Endothelial cell of umbilical vein (primary cell): ENCODE results near the gene MRPS27. TPM values are rescaled to one million over a fixed set of nuclear protein-coding genes. Genes with fewer than 3 reads are reported as not detected.

Experiments used
- BruUV-seq: library from RNA; stranded (reverse); fragments of 400-500 nt; replicated peaks from 2 replicates; lab custom pipeline; 2021; lab: Mats Ljungman, UMichigan
- CTCF ChIA-PET: fragments of 300-600, 350-600 bp; sonication (Branson Sonifier 250); formaldehyde crosslinking; loops from one replicate; lab custom pipeline; 2021; ENCODE audit warnings: antibody characterized with exemption, inconsistent platforms; lab: Charles Lee
- POLR2A ChIA-PET: fragments of 300-600, 350-600 bp; sonication (Branson Sonifier 250); formaldehyde crosslinking; loops from one replicate; lab custom pipeline; 2021; ENCODE audit warnings: antibody characterized with exemption, inconsistent platforms; lab: Charles Lee
- DNase-seq: peaks from one replicate; pipeline ENCODE4 v3.0.0-alpha.2; 2011; ENCODE audit warnings: low read depth, low spot score
- FAIRE-seq: peaks from 2 replicates; lab custom pipeline; 2011; peaks lifted over from hg19 to GRCh38; lab: Jason Lieb, UNC
- H2AFZ ChIP-seq: 2 replicates; pipeline ENCODE4 v1.6.0; 2012; ENCODE audit warnings: low read depth, low read length, control low read depth, inconsistent platforms
- H3K27ac ChIP-seq: 2 replicates; pipeline ENCODE4 v1.5.1; 2011; ENCODE audit warnings: low read depth, mild to moderate bottlenecking, control low read depth, low read length, moderate library complexity; ENCODE audit not compliant: insufficient read depth
- H3K27me3 ChIP-seq, 2 experiments: 2 replicates each; pipeline versions ENCODE4 v1.6.0 to v1.6.1; 2011; ENCODE audit warnings: low read length in 2 of 2, mixed read lengths in 1 of 2; ENCODE audit not compliant: control insufficient read depth in 2 of 2, insufficient read depth in 2 of 2
- H3K36me3 ChIP-seq, 2 experiments: 2 replicates in 1 of 2; 3 replicates in 1 of 2; pipeline ENCODE4 v1.5.1; 2011; ENCODE audit warnings: low read length in 2 of 2, mild to moderate bottlenecking in 1 of 2, moderate library complexity in 1 of 2; ENCODE audit not compliant: control insufficient read depth in 2 of 2, insufficient read depth in 2 of 2; ENCODE audit errors: extremely low read depth in 1 of 2
- H3K4me1 ChIP-seq: 3 replicates; pipeline ENCODE4 v1.5.1; 2011; ENCODE audit warnings: mild to moderate bottlenecking, low read length; ENCODE audit not compliant: control insufficient read depth, insufficient read depth; ENCODE audit errors: extremely low read depth
- H3K4me2 ChIP-seq: 2 replicates; pipeline ENCODE4 v1.6.1; 2011; ENCODE audit warnings: low read length, control low read depth, mixed read lengths; ENCODE audit not compliant: insufficient read depth
- H3K4me3 ChIP-seq, 3 experiments: fragments of 200-600 bp in 1 of 3; sonication (generic), shearing (Covaris generic) in 1 of 3; replicated peaks in 1 of 3; 2 replicates each; pipeline ENCODE4 v1.5.1; 2011 to 2016; ENCODE audit warnings: control low read depth in 3 of 3, low read length in 3 of 3, mild to moderate bottlenecking in 2 of 3, inconsistent platforms in 1 of 3, low read depth in 1 of 3, moderate library complexity in 1 of 3; ENCODE audit not compliant: insufficient read depth in 1 of 3
- H3K79me2 ChIP-seq: 2 replicates; pipeline ENCODE4 v1.6.0; 2012; ENCODE audit warnings: low read length, inconsistent platforms; ENCODE audit not compliant: control insufficient read depth, insufficient read depth
- H3K9ac ChIP-seq: replicated peaks from 2 replicates; pipeline ENCODE3; 2011; ENCODE audit warnings: low read length, control low read depth; ENCODE audit not compliant: insufficient read depth; ENCODE audit errors: extremely low read depth
- H3K9me1 ChIP-seq: replicated peaks from 3 replicates; pipeline ENCODE4 v1.6.0; 2011; ENCODE audit warnings: mild to moderate bottlenecking, low read length; ENCODE audit not compliant: control insufficient read depth, insufficient read depth; ENCODE audit errors: extremely low read depth
- H3K9me3 ChIP-seq: replicated peaks from 2 replicates; pipeline ENCODE4 v1.5.1; 2012; ENCODE audit warnings: low read length, inconsistent platforms; ENCODE audit not compliant: control insufficient read depth, insufficient read depth
- H4K20me1 ChIP-seq: replicated peaks from 2 replicates; pipeline ENCODE3; 2011; ENCODE audit warnings: mild to moderate bottlenecking, low read length; ENCODE audit not compliant: control insufficient read depth, insufficient read depth; ENCODE audit errors: extremely low read depth
- EZH2 ChIP-seq: IDR thresholded peaks from 2 replicates; pipeline ENCODE4 v1.6.1; 2012; ENCODE audit warnings: borderline replicate concordance, low read depth, mild to moderate bottlenecking, moderate library complexity, low read length, inconsistent platforms; ENCODE audit not compliant: severe bottlenecking
- FOS ChIP-seq: IDR thresholded peaks from 2 replicates; pipeline ENCODE4 v1.6.1; 2011; ENCODE audit warnings: mild to moderate bottlenecking, low read length, moderate library complexity, borderline replicate concordance; ENCODE audit not compliant: insufficient read depth
- GATA2 ChIP-seq: IDR thresholded peaks from 2 replicates; pipeline ENCODE4 v1.7.0; 2011; ENCODE audit warnings: low read depth, mild to moderate bottlenecking, moderate library complexity, mixed read lengths, low read length; ENCODE audit not compliant: insufficient read length, insufficient read depth
- JUN ChIP-seq: IDR thresholded peaks from 2 replicates; pipeline ENCODE4 v1.6.1; 2011; ENCODE audit warnings: borderline replicate concordance, low read depth; ENCODE audit not compliant: insufficient read length, insufficient read depth
- MYC ChIP-seq: IDR thresholded peaks from one replicate; pipeline ENCODE4 v1.6.1; 2011; ENCODE audit warnings: mild to moderate bottlenecking, low read depth, low read length
- POLR2A ChIP-seq: IDR thresholded peaks from 2 replicates; pipeline ENCODE4 v1.6.1; 2012; ENCODE audit warnings: low read depth, mild to moderate bottlenecking, control low read depth, low read length
- POLR2AphosphoS5 ChIP-seq: IDR thresholded peaks from 2 replicates; pipeline ENCODE4 v1.6.1; 2012; ENCODE audit warnings: low read depth, mild to moderate bottlenecking, control low read depth, low read length, moderate library complexity; ENCODE audit not compliant: insufficient read depth
- dilution Hi-C: fragments of 300-500 bp; cut with MboI; formaldehyde crosslinking; loops from one replicate; pipeline ENCODE4 v1.15.0; 2019; ENCODE audit warnings: low sequenced_read_pairs; ENCODE audit not compliant: extremely low pct_ligation_motif_present
- intact Hi-C: fragments of 100-400 bp; cut with micrococcal nuclease; formaldehyde crosslinking; loops from one replicate; pipeline ENCODE4 v1.10.0; 2022
- polyA plus RNA-seq, 4 experiments: library from polyadenylated mRNA; depleted of rRNA in 3 of 4; stranded (reverse) in 3 of 4; unstranded in 1 of 4; fragments of >200 nt; gene quantifications; 2 replicates each; pipeline versions ENCODE4 v1.2.1 to v1.2.3, GENCODE V29; 2011 to 2012; ENCODE audit warnings: missing spikeins in 1 of 4
- total RNA-seq: library from RNA; stranded (reverse); gene quantifications from 2 replicates; pipeline ENCODE4 v1.2.3, GENCODE V29; 2021
- TF ChIP-seq, protein P1 (sequence below), 2 donors: IDR thresholded peaks; 1 replicate in 1 of 2; 2 replicates in 1 of 2; pipeline ENCODE4 v1.5.1; 2011; ENCODE audit warnings: low read length in 2 of 2, mild to moderate bottlenecking in 2 of 2, moderate library complexity in 2 of 2, control low read depth in 1 of 2, inconsistent platforms in 1 of 2, low read depth in 1 of 2; ENCODE audit not compliant: insufficient read depth in 1 of 2; ENCODE audit errors: extremely low read depth in 1 of 2
- TF ChIP-seq, protein P2 (sequence below): IDR thresholded peaks from 2 replicates; pipeline ENCODE4 v1.6.1; 2011; ENCODE audit not compliant: insufficient read depth, insufficient read length

MRPS27 gene
- total and polyA plus RNA-seq, 2 donors (not counting 3 experiments of a cell fraction or from before 2014, with no cell fraction given) = 56.0 to 67.1 TPM

DNA sequence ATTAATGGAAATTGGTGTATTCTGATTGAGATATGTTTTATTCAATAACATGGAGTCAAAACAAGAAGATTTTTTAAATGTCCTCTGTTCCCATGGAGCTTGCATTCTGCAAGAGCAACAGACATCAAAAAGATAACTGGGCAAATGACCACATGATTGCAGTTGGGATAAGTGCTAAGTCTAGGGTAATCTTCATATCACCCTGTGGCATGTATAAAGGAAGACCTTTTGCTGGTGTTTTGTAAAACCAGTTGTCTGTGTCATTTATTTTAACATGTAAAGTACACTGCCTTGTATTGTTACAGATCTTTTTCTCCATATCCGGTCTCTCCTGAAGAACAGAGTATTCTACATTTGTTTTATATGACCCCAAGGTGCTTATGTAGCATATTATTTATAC is 44.1 kb upstream of the MRPS27 start:
- intact Hi-C loops = no loop called here
- Histone ChIP-seq H3K4me1 (peaks cover 23% of the 10 kb centered on the region), H2AFZ (no peak overlapping the region), H3K9me1 (no peaks in the 10 kb centered on the region), H3K27ac (no peak overlapping the region), H3K27me3 (no peaks in the 10 kb centered on the region), H3K9me3 (no peaks in the 10 kb centered on the region), H4K20me1 (no peaks in the 10 kb centered on the region), H3K79me2 (no peaks in the 10 kb centered on the region), H3K36me3 (no peaks in the 10 kb centered on the region), H3K4me3 (no peak overlapping the region), H3K9ac (no peak overlapping the region), H3K4me2 (no peak overlapping the region)
- POLR2A ChIA-PET = interaction anchor here (0.9 kb wide), 1 partner anchor 188 kb away, joined by 10 read pairs; no protein-coding TSS in a partner anchor
- no TSS peak for BruUV-seq
- CTCF ChIA-PET = interaction anchor here (1.0 to 8.1 kb wide), 4 partner anchors 8 to 244 kb away, joined by 3 to 223 read pairs (median 6); partner anchors contain the start of genes MRPS27 and PTCD2
- FAIRE-seq = no peak
- TF ChIP-seq MYC (no peak), FOS (no peak), POLR2A (no peak), JUN (no peak), EZH2 (no peak), POLR2AphosphoS5 (no peak), GATA2 (no peak)
- TF ChIP-seq, protein P1, sequence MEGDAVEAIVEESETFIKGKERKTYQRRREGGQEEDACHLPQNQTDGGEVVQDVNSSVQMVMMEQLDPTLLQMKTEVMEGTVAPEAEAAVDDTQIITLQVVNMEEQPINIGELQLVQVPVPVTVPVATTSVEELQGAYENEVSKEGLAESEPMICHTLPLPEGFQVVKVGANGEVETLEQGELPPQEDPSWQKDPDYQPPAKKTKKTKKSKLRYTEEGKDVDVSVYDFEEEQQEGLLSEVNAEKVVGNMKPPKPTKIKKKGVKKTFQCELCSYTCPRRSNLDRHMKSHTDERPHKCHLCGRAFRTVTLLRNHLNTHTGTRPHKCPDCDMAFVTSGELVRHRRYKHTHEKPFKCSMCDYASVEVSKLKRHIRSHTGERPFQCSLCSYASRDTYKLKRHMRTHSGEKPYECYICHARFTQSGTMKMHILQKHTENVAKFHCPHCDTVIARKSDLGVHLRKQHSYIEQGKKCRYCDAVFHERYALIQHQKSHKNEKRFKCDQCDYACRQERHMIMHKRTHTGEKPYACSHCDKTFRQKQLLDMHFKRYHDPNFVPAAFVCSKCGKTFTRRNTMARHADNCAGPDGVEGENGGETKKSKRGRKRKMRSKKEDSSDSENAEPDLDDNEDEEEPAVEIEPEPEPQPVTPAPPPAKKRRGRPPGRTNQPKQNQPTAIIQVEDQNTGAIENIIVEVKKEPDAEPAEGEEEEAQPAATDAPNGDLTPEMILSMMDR (IDR thresholded peaks at IDR 0.05; ENCODE audit: extremely low read depth in 1 of 2, insufficient read depth in 1 of 2, low read depth in 1 of 2, low read length in 2 of 2) = no peak
- TF ChIP-seq, protein P2, sequence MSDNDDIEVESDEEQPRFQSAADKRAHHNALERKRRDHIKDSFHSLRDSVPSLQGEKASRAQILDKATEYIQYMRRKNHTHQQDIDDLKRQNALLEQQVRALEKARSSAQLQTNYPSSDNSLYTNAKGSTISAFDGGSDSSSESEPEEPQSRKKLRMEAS = no peak
- no peak for DNase-seq
- dilution Hi-C loops = no loop called here
